ENCODE data around the gene RAB3C.

DNA sequence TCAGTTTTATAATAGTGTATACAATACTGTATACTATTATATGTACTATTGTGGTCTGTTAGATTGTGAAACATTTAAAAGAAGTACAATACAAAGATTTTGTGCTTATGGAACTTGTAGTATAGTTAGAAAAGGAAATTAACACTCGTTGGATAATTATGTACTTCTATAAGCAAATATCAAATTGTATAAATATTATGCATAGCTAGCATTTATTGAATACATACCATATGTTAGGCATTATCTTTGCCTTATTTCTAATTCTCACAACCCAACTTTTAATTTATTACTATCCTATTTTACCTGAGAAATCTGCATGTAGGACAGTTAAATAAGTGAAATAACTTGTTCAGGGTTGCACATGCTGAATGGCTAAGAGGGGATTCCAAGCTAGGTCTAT lies 37.5 kb downstream of the RAB3C start:
- TF ChIP-seq ARNT (IDR thresholded peaks at IDR 0.05) (no peak), SP1 (IDR thresholded peaks at IDR 0.05) (no peak), BHLHE40 (IDR thresholded peaks at IDR 0.05; ENCODE audit: borderline replicate concordance) (no peak), TARDBP (IDR thresholded peaks at IDR 0.05) (no peak), LEF1 (IDR thresholded peaks at IDR 0.05; ENCODE audit: borderline replicate concordance) (no peak), ZNF384 (IDR thresholded peaks at IDR 0.05) (no peak), ELF4 (IDR thresholded peaks at IDR 0.05) (no peak), FOXM1 (IDR thresholded peaks at IDR 0.05; ENCODE audit: borderline replicate concordance) (no peak), SUZ12 (IDR thresholded peaks at IDR 0.05) (no peak), HDGF (IDR thresholded peaks at IDR 0.05; ENCODE audit: borderline replicate concordance) (no peak), FOXK2 (IDR thresholded peaks at IDR 0.05) (no peak)

Data from HEK293T (cell line).